Thyroid gland (tissue), 4 donors: Measurements from ENCODE around the gene SATB1.

ENCODE experiments used
- CTCF ChIP-seq, 6 experiments: fragments of 200-600 bp in 3 of 6; fragments of 450-650 bp in 3 of 6; sonication (generic) in 3 of 6; IDR thresholded peaks; one replicate each; pipeline ENCODE4 v1.5.1; 2016 to 2019; ENCODE audit warnings: antibody characterized with exemption in 6 of 6, mild to moderate bottlenecking in 2 of 6, inconsistent platforms in 1 of 6, moderate library complexity in 1 of 6
- POLR2A ChIP-seq, 2 donors: fragments of 450-650 bp; IDR thresholded peaks; one replicate each; pipeline ENCODE4 v1.6.1; 2017; ENCODE audit warnings: antibody characterized with exemption in 2 of 2, mild to moderate bottlenecking in 2 of 2, moderate library complexity in 1 of 2

- TF ChIP-seq POLR2A (IDR thresholded peaks at IDR 0.05) (no peak), CTCF (IDR thresholded peaks at IDR 0.05) (no peak)
Observed at GRCh38 chr3:18428036-18428435, 2.9 kb upstream of the SATB1 start.
